Measurements from ENCODE around the gene LEMD2.

- TF ChIP-seq CTCF (IDR thresholded peaks at IDR 0.05) (no peak), POLR2A (IDR thresholded peaks at IDR 0.05) (no peak)
These were observed 65.4 kb downstream of the LEMD2 start for GRCh38 chr6:33723371-33724085.
